Colonic mucosa (tissue), 4 donors: ENCODE data around the gene NCL. TPM values are rescaled to one million over a fixed set of nuclear protein-coding genes. Genes with fewer than 3 reads are reported as not detected.
A peak's percentile ranks its signal among the peaks of the same experiment; 100 is the strongest.

Experiments used
- DNase-seq: peaks from one replicate; pipeline ENCODE4 v3.0.0-alpha.2; 2020
- H3K27ac ChIP-seq: fragments of 200-600 bp; one replicate; pipeline ENCODE4 v1.8.0; 2021
- H3K27me3 ChIP-seq: fragments of 200-600 bp; one replicate; pipeline ENCODE4 v1.8.0; 2021
- H3K36me3 ChIP-seq: fragments of 200-600 bp; one replicate; pipeline ENCODE4 v1.8.0; 2021
- H3K4me1 ChIP-seq: fragments of 200-600 bp; one replicate; pipeline ENCODE4 v1.8.0; 2021; ENCODE audit warnings: mild to moderate bottlenecking
- H3K4me3 ChIP-seq: fragments of 200-600 bp; one replicate; pipeline ENCODE4 v1.8.0; 2021
- H3K9ac ChIP-seq, 2 donors: one replicate each; pipeline ENCODE4 v1.7.0; 2013; ENCODE audit warnings: control low read depth in 2 of 2, low read depth in 2 of 2, low read length in 2 of 2
- H3K9me3 ChIP-seq: fragments of 200-600 bp; one replicate; pipeline ENCODE4 v1.8.0; 2021
- intact Hi-C: fragments of 100-400 bp; cut with DNase I; formaldehyde crosslinking; loops from one replicate; pipeline ENCODE4 v1.14.1; 2022
- total RNA-seq, 2 donors: library from RNA; stranded (reverse); fragmentation: NEBNext Ultra II Directional in 1 of 2; extraction: Animal tissue kit (Norgen Biotek cat#: 25700) in 1 of 2; gene quantifications; one replicate each; pipeline ENCODE4 v1.2.1, GENCODE V29; 2021
- TF ChIP-seq, protein P1 (sequence below): fragments of 200-600 bp; IDR thresholded peaks from one replicate; pipeline ENCODE4 v1.8.0; 2022; ENCODE audit warnings: antibody characterized with exemption, mild to moderate bottlenecking
- donor health status: healthy.
- donor health status: DM: no; HTN: no; CAD: no.
- donor health status: DM: no; HTN: no; CAD: no.

NCL gene, protein sequence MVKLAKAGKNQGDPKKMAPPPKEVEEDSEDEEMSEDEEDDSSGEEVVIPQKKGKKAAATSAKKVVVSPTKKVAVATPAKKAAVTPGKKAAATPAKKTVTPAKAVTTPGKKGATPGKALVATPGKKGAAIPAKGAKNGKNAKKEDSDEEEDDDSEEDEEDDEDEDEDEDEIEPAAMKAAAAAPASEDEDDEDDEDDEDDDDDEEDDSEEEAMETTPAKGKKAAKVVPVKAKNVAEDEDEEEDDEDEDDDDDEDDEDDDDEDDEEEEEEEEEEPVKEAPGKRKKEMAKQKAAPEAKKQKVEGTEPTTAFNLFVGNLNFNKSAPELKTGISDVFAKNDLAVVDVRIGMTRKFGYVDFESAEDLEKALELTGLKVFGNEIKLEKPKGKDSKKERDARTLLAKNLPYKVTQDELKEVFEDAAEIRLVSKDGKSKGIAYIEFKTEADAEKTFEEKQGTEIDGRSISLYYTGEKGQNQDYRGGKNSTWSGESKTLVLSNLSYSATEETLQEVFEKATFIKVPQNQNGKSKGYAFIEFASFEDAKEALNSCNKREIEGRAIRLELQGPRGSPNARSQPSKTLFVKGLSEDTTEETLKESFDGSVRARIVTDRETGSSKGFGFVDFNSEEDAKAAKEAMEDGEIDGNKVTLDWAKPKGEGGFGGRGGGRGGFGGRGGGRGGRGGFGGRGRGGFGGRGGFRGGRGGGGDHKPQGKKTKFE
- 100 to 1,000 TPM; 309 to 534 TPM for total RNA-seq

GRCh38 chr2:231463698-231464575, at the start of gene NCL:
Gene NCL, minus strand, starts transcription at chr2:231464484. Its CDS starts 131 bp downstream, at chr2:231464353.
- TF ChIP-seq, protein P1, sequence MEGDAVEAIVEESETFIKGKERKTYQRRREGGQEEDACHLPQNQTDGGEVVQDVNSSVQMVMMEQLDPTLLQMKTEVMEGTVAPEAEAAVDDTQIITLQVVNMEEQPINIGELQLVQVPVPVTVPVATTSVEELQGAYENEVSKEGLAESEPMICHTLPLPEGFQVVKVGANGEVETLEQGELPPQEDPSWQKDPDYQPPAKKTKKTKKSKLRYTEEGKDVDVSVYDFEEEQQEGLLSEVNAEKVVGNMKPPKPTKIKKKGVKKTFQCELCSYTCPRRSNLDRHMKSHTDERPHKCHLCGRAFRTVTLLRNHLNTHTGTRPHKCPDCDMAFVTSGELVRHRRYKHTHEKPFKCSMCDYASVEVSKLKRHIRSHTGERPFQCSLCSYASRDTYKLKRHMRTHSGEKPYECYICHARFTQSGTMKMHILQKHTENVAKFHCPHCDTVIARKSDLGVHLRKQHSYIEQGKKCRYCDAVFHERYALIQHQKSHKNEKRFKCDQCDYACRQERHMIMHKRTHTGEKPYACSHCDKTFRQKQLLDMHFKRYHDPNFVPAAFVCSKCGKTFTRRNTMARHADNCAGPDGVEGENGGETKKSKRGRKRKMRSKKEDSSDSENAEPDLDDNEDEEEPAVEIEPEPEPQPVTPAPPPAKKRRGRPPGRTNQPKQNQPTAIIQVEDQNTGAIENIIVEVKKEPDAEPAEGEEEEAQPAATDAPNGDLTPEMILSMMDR = no peak
- peak within 1 kb of the TSS; percentile 97 for H3K27ac ChIP-seq
- peaks cover 10% of the 10 kb centered on the region for H3K4me1 ChIP-seq
- peaks cover 29% of the 10 kb centered on the region for H3K36me3 ChIP-seq
- H3K9ac ChIP-seq = peak within 1 kb of the TSS; percentile 92 to 99
- no peaks in the 10 kb centered on the region for H3K27me3 ChIP-seq
- H3K9me3 ChIP-seq = no peaks in the 10 kb centered on the region
- H3K4me3 ChIP-seq = peak within 1 kb of the TSS; percentile 91
- DNase-seq = peak; percentile 83
- intact Hi-C loops = loop anchor here (5.0 kb wide), 1 partner anchor 52 kb away; no protein-coding TSS in a partner anchor

- TF ChIP-seq, protein P1 = no peak
- H3K4me1 ChIP-seq = no peaks in the 10 kb centered on the region
- peak overlapping the region; percentile 66 for H3K27ac ChIP-seq
- no peaks in the 10 kb centered on the region for H3K27me3 ChIP-seq
- peak overlapping the region; percentile 61 to 70 for H3K9ac ChIP-seq
- intact Hi-C loops = no loop called here
- no peak for DNase-seq
- H3K4me3 ChIP-seq = peak overlapping the region; percentile 49
- no peaks in the 10 kb centered on the region for H3K9me3 ChIP-seq
- no peaks in the 10 kb centered on the region for H3K36me3 ChIP-seq
Observed at GRCh38 chr2:231513746-231514224, 49.5 kb upstream of the NCL start.

GRCh38 chr2:231512222-231512621, 47.9 kb upstream of the NCL start:
- no peaks in the 10 kb centered on the region for H3K27me3 ChIP-seq
- TF ChIP-seq, protein P1 = no peak
- DNase-seq = no peak
- no peak overlapping the region for H3K27ac ChIP-seq
- no peaks in the 10 kb centered on the region for H3K4me1 ChIP-seq
- H3K36me3 ChIP-seq = no peaks in the 10 kb centered on the region
- H3K9me3 ChIP-seq = no peaks in the 10 kb centered on the region
- no peak overlapping the region for H3K9ac ChIP-seq
- intact Hi-C loops = no loop called here
- no peak overlapping the region for H3K4me3 ChIP-seq

DNA sequence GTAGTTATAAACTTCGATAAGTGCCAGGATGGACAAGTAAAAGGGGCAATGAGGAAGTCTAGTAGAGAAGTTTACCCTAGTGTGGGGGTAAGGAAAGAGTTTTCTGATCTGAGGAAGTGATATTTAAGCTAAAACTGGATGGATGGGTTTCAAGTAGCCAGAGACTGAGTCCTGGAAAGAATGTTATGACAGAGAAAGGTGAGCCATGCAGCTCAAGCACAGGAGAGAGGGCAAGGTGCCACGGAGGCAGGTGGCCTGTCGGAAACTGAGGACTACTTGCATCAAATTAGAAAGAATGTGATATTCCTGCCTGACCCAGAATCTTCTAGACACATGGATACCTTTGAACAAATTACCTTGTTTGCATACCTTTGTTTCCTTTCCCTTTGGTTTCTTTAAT, 39.5 kb upstream of the NCL start:
- Histone ChIP-seq H3K27me3 (no peaks in the 10 kb centered on the region), H3K9ac (no peak overlapping the region), H3K36me3 (no peaks in the 10 kb centered on the region), H3K4me3 (no peak overlapping the region), H3K4me1 (no peaks in the 10 kb centered on the region), H3K9me3 (no peaks in the 10 kb centered on the region), H3K27ac (no peak overlapping the region)
- intact Hi-C loops = no loop called here
- TF ChIP-seq, protein P1 = no peak
- DNase-seq = no peak

DNA sequence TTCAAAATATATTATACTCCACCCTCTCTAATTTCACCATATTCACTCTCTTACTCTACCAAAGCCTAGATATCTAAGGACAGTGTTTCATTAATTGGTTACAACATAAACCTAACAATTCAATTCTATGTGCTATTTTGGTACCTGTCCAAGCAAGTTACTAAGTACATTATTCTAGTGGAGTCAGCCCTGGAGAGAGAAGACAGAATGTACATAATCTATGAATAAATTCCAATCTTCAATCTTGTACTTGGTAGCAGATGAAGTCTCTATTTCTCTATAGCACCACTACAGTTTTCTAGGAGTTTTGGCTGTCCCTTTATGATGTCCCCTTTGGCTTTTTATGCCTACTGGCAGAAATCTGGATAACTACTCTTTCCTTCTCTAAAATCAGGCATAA, 38.3 kb upstream of the NCL start:
- no peak for DNase-seq
- H3K9me3 ChIP-seq = no peaks in the 10 kb centered on the region
- no peaks in the 10 kb centered on the region for H3K4me1 ChIP-seq
- no peak overlapping the region for H3K4me3 ChIP-seq
- H3K27me3 ChIP-seq = no peaks in the 10 kb centered on the region
- intact Hi-C loops = no loop called here
- no peak overlapping the region for H3K9ac ChIP-seq
- no peak overlapping the region for H3K27ac ChIP-seq
- TF ChIP-seq, protein P1 = no peak
- H3K36me3 ChIP-seq = no peaks in the 10 kb centered on the region
